Measurements from ENCODE around the gene DVL1.
A peak's percentile ranks its signal among the peaks of the same experiment; 100 is the strongest.

The DVL1 gene

GRCh38 chr1:1349256-1350012, at the start of gene DVL1:
Gene DVL1, minus strand, starts transcription at chr1:1349418. Its CDS starts 353 bp downstream, at chr1:1349065.
- Histone ChIP-seq H3K36me3 (ENCODE audit: insufficient read depth, low read length) (no peaks in the 10 kb centered on the region), H3K79me2 (ENCODE audit: control insufficient read depth, insufficient read depth, low read length, unreplicated experiment) (peaks cover 54% of the 10 kb centered on the region), H2AFZ (ENCODE audit: low read length, unreplicated experiment) (no peak within 1 kb of the TSS), H3K4me1 (ENCODE audit: control insufficient read depth, insufficient read depth, low read length, unreplicated experiment) (peaks cover 45% of the 10 kb centered on the region), H3K27me3 (ENCODE audit: insufficient read depth, low read length) (no peaks in the 10 kb centered on the region), H3K27ac (ENCODE audit: low read depth, low read length) (peak within 1 kb of the TSS; percentile 56), H3K4me3 (ENCODE audit: low read depth, low read length) (peak within 1 kb of the TSS; percentile 96)

GRCh38 chr1:1398677-1399186, 49.5 kb upstream of the DVL1 start:
- Histone ChIP-seq H3K79me2 (ENCODE audit: control insufficient read depth, insufficient read depth, low read length, unreplicated experiment) (peaks cover 65% of the 10 kb centered on the region), H3K4me3 (ENCODE audit: low read depth, low read length) (peak overlapping the region; percentile 89), H3K36me3 (ENCODE audit: insufficient read depth, low read length) (peaks cover 35% of the 10 kb centered on the region), H3K4me1 (ENCODE audit: control insufficient read depth, insufficient read depth, low read length, unreplicated experiment) (peaks cover 21% of the 10 kb centered on the region), H2AFZ (ENCODE audit: low read length, unreplicated experiment) (peak overlapping the region; percentile 67), H3K27me3 (ENCODE audit: insufficient read depth, low read length) (no peaks in the 10 kb centered on the region), H3K27ac (ENCODE audit: low read depth, low read length) (peak overlapping the region; percentile 59)

- H3K27me3 ChIP-seq (ENCODE audit: insufficient read depth, low read length), result no peaks in the 10 kb centered on the region
- peak overlapping the region; percentile 59 for H3K27ac ChIP-seq (ENCODE audit: low read depth, low read length)
- no peak overlapping the region for H2AFZ ChIP-seq (ENCODE audit: low read length, unreplicated experiment)
- peaks cover 21% of the 10 kb centered on the region for H3K4me1 ChIP-seq (ENCODE audit: control insufficient read depth, insufficient read depth, low read length, unreplicated experiment)
- H3K79me2 ChIP-seq (ENCODE audit: control insufficient read depth, insufficient read depth, low read length, unreplicated experiment), result peaks cover 72% of the 10 kb centered on the region
- peaks cover 35% of the 10 kb centered on the region for H3K36me3 ChIP-seq (ENCODE audit: insufficient read depth, low read length)
- peak overlapping the region; percentile 89 for H3K4me3 ChIP-seq (ENCODE audit: low read depth, low read length)
Observed at GRCh38 chr1:1397839-1398523, 48.8 kb upstream of the DVL1 start.

- H3K27ac ChIP-seq (ENCODE audit: low read depth, low read length), result no peak overlapping the region
- peaks cover 42% of the 10 kb centered on the region for H3K36me3 ChIP-seq (ENCODE audit: insufficient read depth, low read length)
- H3K4me1 ChIP-seq (ENCODE audit: control insufficient read depth, insufficient read depth, low read length, unreplicated experiment), result peaks cover 11% of the 10 kb centered on the region
- peaks cover 67% of the 10 kb centered on the region for H3K79me2 ChIP-seq (ENCODE audit: control insufficient read depth, insufficient read depth, low read length, unreplicated experiment)
- H2AFZ ChIP-seq (ENCODE audit: low read length, unreplicated experiment), result no peak overlapping the region
- no peaks in the 10 kb centered on the region for H3K27me3 ChIP-seq (ENCODE audit: insufficient read depth, low read length)
- H3K4me3 ChIP-seq (ENCODE audit: low read depth, low read length), result no peak overlapping the region
Observed at GRCh38 chr1:1395166-1395565, 45.9 kb upstream of the DVL1 start.

GRCh38 chr1:1394116-1394515, 44.9 kb upstream of the DVL1 start:
- no peaks in the 10 kb centered on the region for H3K27me3 ChIP-seq (ENCODE audit: insufficient read depth, low read length)
- peaks cover 52% of the 10 kb centered on the region for H3K36me3 ChIP-seq (ENCODE audit: insufficient read depth, low read length)
- peaks cover 59% of the 10 kb centered on the region for H3K79me2 ChIP-seq (ENCODE audit: control insufficient read depth, insufficient read depth, low read length, unreplicated experiment)
- no peak overlapping the region for H2AFZ ChIP-seq (ENCODE audit: low read length, unreplicated experiment)
- H3K27ac ChIP-seq (ENCODE audit: low read depth, low read length), result no peak overlapping the region
- peaks cover 10% of the 10 kb centered on the region for H3K4me1 ChIP-seq (ENCODE audit: control insufficient read depth, insufficient read depth, low read length, unreplicated experiment)
- H3K4me3 ChIP-seq (ENCODE audit: low read depth, low read length), result no peak overlapping the region

GRCh38 chr1:1393428-1393827, 44.2 kb upstream of the DVL1 start:
- peaks cover 10% of the 10 kb centered on the region for H3K4me1 ChIP-seq (ENCODE audit: control insufficient read depth, insufficient read depth, low read length, unreplicated experiment)
- no peak overlapping the region for H3K27ac ChIP-seq (ENCODE audit: low read depth, low read length)
- H2AFZ ChIP-seq (ENCODE audit: low read length, unreplicated experiment), result no peak overlapping the region
- no peaks in the 10 kb centered on the region for H3K27me3 ChIP-seq (ENCODE audit: insufficient read depth, low read length)
- no peak overlapping the region for H3K4me3 ChIP-seq (ENCODE audit: low read depth, low read length)
- H3K36me3 ChIP-seq (ENCODE audit: insufficient read depth, low read length), result peaks cover 52% of the 10 kb centered on the region
- peaks cover 52% of the 10 kb centered on the region for H3K79me2 ChIP-seq (ENCODE audit: control insufficient read depth, insufficient read depth, low read length, unreplicated experiment)

GRCh38 chr1:1393014-1393413, 43.8 kb upstream of the DVL1 start:
- Histone ChIP-seq H3K27me3 (ENCODE audit: insufficient read depth, low read length) (no peaks in the 10 kb centered on the region), H3K27ac (ENCODE audit: low read depth, low read length) (no peak overlapping the region), H3K36me3 (ENCODE audit: insufficient read depth, low read length) (peaks cover 52% of the 10 kb centered on the region), H3K4me1 (ENCODE audit: control insufficient read depth, insufficient read depth, low read length, unreplicated experiment) (peaks cover 8% of the 10 kb centered on the region), H2AFZ (ENCODE audit: low read length, unreplicated experiment) (no peak overlapping the region), H3K79me2 (ENCODE audit: control insufficient read depth, insufficient read depth, low read length, unreplicated experiment) (peaks cover 48% of the 10 kb centered on the region), H3K4me3 (ENCODE audit: low read depth, low read length) (no peak overlapping the region)

- Histone ChIP-seq H2AFZ (ENCODE audit: low read length, unreplicated experiment) (no peak overlapping the region), H3K27me3 (ENCODE audit: insufficient read depth, low read length) (no peaks in the 10 kb centered on the region), H3K4me3 (ENCODE audit: low read depth, low read length) (no peak overlapping the region), H3K4me1 (ENCODE audit: control insufficient read depth, insufficient read depth, low read length, unreplicated experiment) (no peaks in the 10 kb centered on the region), H3K27ac (ENCODE audit: low read depth, low read length) (no peak overlapping the region), H3K36me3 (ENCODE audit: insufficient read depth, low read length) (peaks cover 58% of the 10 kb centered on the region), H3K79me2 (ENCODE audit: control insufficient read depth, insufficient read depth, low read length, unreplicated experiment) (peaks cover 35% of the 10 kb centered on the region)
Observed at GRCh38 chr1:1391225-1391624, 42.0 kb upstream of the DVL1 start.

GRCh38 chr1:1390675-1391074, 41.5 kb upstream of the DVL1 start:
- H3K79me2 ChIP-seq (ENCODE audit: control insufficient read depth, insufficient read depth, low read length, unreplicated experiment), result peaks cover 34% of the 10 kb centered on the region
- H3K27me3 ChIP-seq (ENCODE audit: insufficient read depth, low read length), result no peaks in the 10 kb centered on the region
- H3K4me3 ChIP-seq (ENCODE audit: low read depth, low read length), result no peak overlapping the region
- H3K27ac ChIP-seq (ENCODE audit: low read depth, low read length), result no peak overlapping the region
- no peaks in the 10 kb centered on the region for H3K4me1 ChIP-seq (ENCODE audit: control insufficient read depth, insufficient read depth, low read length, unreplicated experiment)
- no peak overlapping the region for H2AFZ ChIP-seq (ENCODE audit: low read length, unreplicated experiment)
- H3K36me3 ChIP-seq (ENCODE audit: insufficient read depth, low read length), result peaks cover 63% of the 10 kb centered on the region

- no peak overlapping the region for H3K27ac ChIP-seq (ENCODE audit: low read depth, low read length)
- no peak overlapping the region for H3K4me3 ChIP-seq (ENCODE audit: low read depth, low read length)
- no peaks in the 10 kb centered on the region for H3K27me3 ChIP-seq (ENCODE audit: insufficient read depth, low read length)
- no peaks in the 10 kb centered on the region for H3K4me1 ChIP-seq (ENCODE audit: control insufficient read depth, insufficient read depth, low read length, unreplicated experiment)
- peaks cover 52% of the 10 kb centered on the region for H3K36me3 ChIP-seq (ENCODE audit: insufficient read depth, low read length)
- H2AFZ ChIP-seq (ENCODE audit: low read length, unreplicated experiment), result no peak overlapping the region
- H3K79me2 ChIP-seq (ENCODE audit: control insufficient read depth, insufficient read depth, low read length, unreplicated experiment), result peaks cover 14% of the 10 kb centered on the region
Observed at GRCh38 chr1:1388078-1388472, 38.9 kb upstream of the DVL1 start.

Data from ACC112 (cell line).